GM19452 (cell line): ENCODE measurements around the gene POLR1C.
"Not testable (repeated sequence)": the region's sequence is repeated elsewhere in the genome, so short reads cannot be mapped to it uniquely, and the experiment has no call there.

ENCODE experiments used
- ATAC-seq: cut with Tn5 transposase; IDR thresholded peaks from one replicate; pipeline ENCODE4 v1.9.1; 2021; ENCODE audit not compliant: unreplicated experiment

Gene POLR1C

GRCh38 chr6:43508481-43509141, 8.3 kb upstream of the POLR1C start:
- no peak for ATAC-seq

DNA sequence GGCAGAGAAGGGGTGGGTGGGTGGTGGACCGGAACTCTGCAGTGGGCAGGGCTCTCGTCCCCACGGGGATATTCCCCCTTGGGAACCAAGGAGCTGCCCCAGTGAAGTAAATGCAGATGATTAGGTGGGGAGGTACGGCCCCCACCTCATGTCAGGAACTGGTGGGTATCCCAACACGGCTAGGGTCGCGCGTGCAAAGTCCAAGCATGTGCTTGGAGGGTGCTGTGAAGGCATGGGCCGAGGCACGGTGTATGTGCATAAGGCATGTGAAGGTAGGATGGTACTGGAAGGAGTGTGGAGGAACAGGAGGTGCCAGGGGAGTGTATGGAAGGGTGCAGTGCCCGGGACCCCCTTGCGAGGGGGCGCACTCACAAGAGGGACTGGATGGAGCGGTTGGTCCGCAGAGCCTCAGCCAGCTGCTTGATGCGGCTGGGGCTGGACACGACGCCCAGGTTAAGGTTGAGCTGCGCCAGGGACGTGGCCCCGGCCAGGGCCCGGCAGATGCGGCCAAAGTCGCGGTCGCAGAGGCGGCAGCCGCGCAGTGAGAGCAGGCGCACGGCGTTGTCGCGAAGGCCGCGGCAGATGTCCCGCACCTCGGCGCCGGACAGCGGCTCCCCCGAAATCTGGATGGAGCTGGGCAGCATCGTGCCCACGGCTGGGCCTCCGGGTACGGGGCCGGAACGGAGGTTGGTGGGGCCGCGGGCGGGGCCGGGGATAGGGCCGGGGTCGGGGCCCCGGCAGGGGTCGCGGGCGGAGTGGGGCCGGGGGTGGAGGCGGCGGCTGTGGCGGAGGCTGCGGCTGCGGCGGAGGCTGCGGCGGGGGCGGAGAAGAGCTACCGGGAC, 7.5 kb upstream of the POLR1C start:
- no peak for ATAC-seq

GRCh38 chr6:43509984-43510826, 6.7 kb upstream of the POLR1C start, which contains the start of gene LRRC73:
LRRC73 (minus strand) TSS chr6:43510346; CDS start chr6:43509785, 561 bp downstream.
- peak; percentile 65 for ATAC-seq

GRCh38 chr6:43510827-43511163, 6.1 kb upstream of the POLR1C start:
- ATAC-seq = no peak

DNA sequence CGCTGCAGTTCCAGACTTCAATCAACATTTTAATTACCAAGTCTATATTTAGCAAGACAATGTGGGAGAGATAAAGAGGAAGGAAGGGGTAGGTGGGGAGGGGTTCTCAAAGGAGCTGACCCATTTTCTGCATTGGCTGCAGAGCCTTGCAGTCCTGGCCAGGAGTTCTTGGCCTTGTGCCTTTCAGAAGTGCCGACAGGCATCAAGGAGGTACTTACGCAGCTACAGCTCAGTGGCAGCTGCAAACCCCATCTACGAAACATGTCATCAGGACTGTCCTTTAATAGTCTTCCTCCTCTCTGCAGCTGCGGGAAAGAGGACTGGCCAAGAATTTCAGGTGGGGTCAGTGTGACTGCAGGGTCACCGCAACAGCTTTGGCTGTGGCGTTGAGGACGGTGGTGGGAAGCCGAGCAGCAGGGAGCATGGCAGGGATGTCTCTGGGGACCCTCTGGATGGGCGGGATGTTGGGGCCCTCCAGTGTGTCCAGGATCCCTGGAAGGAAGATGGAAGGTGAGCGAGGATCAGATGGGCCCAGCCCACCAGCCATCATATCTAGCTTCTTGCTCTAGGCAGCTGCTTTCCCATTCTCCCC, 5.0 kb upstream of the POLR1C start:
- ATAC-seq = no peak

DNA sequence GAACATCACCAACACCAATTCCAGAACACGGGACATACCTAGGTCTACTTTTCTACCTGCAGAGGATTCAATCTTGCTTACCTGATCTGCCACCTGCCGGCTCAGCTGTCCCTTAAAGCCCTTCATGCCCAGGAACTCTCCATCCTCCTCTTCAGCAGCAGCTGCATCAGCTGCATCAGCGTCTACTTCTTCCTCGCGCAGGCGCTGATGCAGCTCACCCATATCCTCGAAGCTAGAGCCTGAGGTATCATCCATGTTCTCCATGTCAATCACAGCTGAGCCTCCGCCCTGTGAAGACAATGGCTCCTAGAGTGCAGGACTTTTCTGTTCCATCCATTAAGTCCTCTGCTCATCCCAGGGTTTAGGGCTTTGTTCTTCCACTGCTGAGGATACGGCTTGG, 1.1 kb upstream of the POLR1C start:
- no peak for ATAC-seq

- peak; percentile 2 for ATAC-seq
Observed at GRCh38 chr6:43516367-43516696, 557 bp upstream of the POLR1C start.

GRCh38 chr6:43517505-43518357, 842 bp downstream of the POLR1C start:
- no peak for ATAC-seq

- ATAC-seq = no peak
Observed at GRCh38 chr6:43520097-43520496, 3.2 kb downstream of the POLR1C start.

DNA sequence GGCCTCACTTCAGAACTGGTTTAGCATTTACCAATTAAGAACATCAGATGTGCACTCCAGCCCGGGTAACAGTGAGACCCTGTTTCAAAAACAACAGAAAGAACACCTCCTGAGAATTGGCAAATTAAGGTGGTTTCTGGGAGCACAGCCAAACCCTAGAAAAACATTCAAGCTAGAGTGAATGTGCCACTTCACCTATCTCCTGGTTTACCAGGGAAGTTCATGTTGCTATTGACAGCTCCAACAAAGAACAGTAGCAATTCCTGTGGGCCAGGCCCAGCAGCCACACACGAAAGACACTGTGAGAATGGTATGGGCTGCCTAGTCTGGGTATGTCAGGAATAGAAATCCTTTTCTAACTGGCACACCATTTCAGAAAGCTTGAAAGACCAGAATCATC, 4.9 kb downstream of the POLR1C start:
- ATAC-seq = no peak

DNA sequence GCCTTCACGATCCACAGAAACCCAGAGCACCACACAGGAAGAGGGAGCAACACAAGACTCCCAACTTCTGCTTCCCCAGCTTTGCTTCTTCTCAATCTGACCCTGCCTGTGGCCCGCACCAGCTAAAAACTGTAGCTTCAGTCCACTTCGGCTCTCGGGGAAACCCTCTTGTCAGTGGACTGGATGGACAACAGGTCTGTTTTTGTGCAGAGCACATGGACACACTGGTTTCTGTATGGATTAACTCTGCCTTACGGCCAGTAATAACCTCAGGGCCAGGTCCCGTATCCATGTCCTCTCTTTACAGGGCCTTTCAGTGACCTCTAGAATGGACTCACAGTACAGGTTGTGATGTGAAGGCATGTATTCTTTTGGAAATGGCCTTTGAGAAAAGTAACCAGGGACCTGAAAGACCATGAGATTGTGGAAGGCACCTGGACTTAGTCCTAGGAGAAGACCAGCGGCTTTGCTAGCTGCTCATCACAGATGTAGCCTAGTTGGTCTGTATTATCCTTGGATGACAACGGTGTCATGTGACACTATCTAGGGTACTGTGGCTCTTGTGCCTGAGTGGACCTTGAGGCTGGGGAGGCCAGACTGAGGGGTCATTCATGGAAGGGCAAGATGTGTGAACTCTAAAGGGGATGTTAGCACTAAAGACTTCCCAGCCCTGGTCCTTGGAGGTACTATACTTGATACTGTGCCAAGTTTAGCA, 5.8 kb downstream of the POLR1C start:
- no peak for ATAC-seq

DNA sequence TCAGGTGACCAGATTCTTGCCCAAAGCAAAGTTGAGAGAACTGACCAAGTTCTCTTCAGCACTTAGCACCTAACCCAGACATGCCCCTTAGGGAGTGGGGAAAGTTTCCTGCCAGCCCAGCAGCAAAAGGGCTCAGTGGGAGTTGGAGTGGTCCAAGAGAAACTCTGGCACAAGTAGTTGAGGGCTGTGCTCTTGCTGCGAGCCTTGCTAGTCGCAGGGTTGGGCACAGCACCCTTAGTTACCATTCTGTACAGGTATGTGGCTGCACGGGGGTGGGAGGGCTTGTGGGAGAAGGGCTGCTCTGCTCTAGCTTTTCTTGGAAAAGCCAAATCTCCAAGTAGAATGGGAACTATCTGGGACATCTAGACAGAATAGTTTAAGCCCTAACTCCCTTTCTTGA, 6.4 kb downstream of the POLR1C start:
- no peak for ATAC-seq

GRCh38 chr6:43524483-43524961, 7.6 kb downstream of the POLR1C start:
- no peak for ATAC-seq

GRCh38 chr6:43532201-43532600, 15.3 kb downstream of the POLR1C start:
- ATAC-seq = no peak

DNA sequence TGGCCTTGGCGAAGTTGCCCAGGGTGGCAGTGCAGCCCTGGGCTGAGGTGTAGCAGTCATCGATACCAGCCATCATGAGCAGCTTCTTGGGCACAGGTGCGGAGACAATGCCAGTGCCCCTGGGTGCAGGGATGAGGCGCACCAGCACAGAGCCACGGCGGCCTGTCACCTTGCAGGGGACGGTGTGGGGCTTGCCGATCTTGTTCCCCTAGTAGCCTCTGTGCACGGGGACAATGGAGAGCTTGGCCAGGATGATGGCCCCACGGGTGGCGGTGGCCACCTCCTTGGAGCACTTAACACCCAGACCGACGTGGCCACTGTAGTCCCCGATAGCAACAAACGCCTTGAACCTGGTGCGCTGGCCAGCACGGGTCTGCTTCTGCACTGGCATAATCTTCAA, 22.1 kb downstream of the POLR1C start:
- not testable (repeated sequence) for ATAC-seq

GRCh38 chr6:43539409-43539808, 22.5 kb downstream of the POLR1C start:
- not testable (repeated sequence) for ATAC-seq

GRCh38 chr6:43540507-43540906, 23.6 kb downstream of the POLR1C start:
- ATAC-seq = no peak

GRCh38 chr6:43541774-43542471, 25.0 kb downstream of the POLR1C start:
- ATAC-seq = peak; percentile 77

DNA sequence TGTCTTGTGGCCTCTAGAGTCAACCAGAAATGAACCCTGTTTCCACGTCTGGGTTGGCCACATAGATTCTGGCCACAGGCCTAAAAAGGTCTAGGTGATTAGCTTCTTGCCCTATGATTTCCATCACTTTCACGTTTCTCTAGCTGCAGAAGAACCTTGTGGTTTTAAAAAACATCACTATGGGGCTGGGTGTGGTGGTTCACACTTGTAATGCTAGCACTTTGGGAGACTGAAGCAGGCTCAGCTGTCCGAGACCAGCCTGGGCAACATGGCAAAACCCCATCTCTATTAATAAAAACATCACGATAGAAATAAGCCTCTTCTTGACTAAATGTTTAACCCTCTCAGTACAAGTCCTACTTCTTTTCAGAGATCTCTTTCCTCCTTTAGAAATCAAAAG, 27.6 kb downstream of the POLR1C start:
- no peak for ATAC-seq
